Stimulated activated memory B cell treated with anti-CD40 and anti-IgM and Interleukin-4, amounts not matched to agents 10 μg/mL and 1 μg/mL and 100 μg/mL, for 72 hours (primary cell): ENCODE data around the gene ACSL1.
A peak's percentile ranks its signal among the peaks of the same experiment; 100 is the strongest.

Experiments used
- ATAC-seq: fragments of 150-1000 bp; cut with Tn5 transposase; 2 replicates; pipeline ENCODE4 v1.10.0; 2021
- H3K27ac Mint-ChIP-seq: one replicate; pipeline ENCODE4 v1.8.0; 2022; ENCODE audit warnings: mild to moderate bottlenecking, mixed read lengths
- H3K27me3 Mint-ChIP-seq: one replicate; pipeline ENCODE4 v1.8.0; 2022; ENCODE audit warnings: mixed read lengths
- H3K36me3 Mint-ChIP-seq: one replicate; pipeline ENCODE4 v1.8.0; 2022; ENCODE audit warnings: mixed read lengths
- H3K4me1 Mint-ChIP-seq: one replicate; pipeline ENCODE4 v1.8.0; 2022; ENCODE audit warnings: mixed read lengths
- H3K4me3 Mint-ChIP-seq: one replicate; pipeline ENCODE4 v1.8.0; 2022; ENCODE audit warnings: mild to moderate bottlenecking, moderate library complexity, mixed read lengths
- H3K9me3 Mint-ChIP-seq: one replicate; pipeline ENCODE4 v1.8.0; 2022; ENCODE audit warnings: mixed read lengths

ACSL1 gene

GRCh38 chr4:184807797-184808712 lies 17.7 kb downstream of the ACSL1 start:
- H3K27ac Mint-ChIP-seq, result peak overlapping the region; percentile 23
- H3K9me3 Mint-ChIP-seq, result no peaks in the 10 kb centered on the region
- H3K4me3 Mint-ChIP-seq, result no peak overlapping the region
- peaks cover 70% of the 10 kb centered on the region for H3K4me1 Mint-ChIP-seq
- H3K27me3 Mint-ChIP-seq, result no peaks in the 10 kb centered on the region
- no peak for ATAC-seq
- peaks cover 22% of the 10 kb centered on the region for H3K36me3 Mint-ChIP-seq

GRCh38 chr4:184807256-184807655 lies 18.5 kb downstream of the ACSL1 start:
- Mint-ChIP-seq H3K9me3 (no peaks in the 10 kb centered on the region), H3K36me3 (peaks cover 23% of the 10 kb centered on the region), H3K4me1 (peaks cover 70% of the 10 kb centered on the region), H3K4me3 (no peak overlapping the region), H3K27ac (no peak overlapping the region), H3K27me3 (no peaks in the 10 kb centered on the region)
- ATAC-seq, result no peak

- Mint-ChIP-seq H3K9me3 (no peaks in the 10 kb centered on the region), H3K27me3 (no peaks in the 10 kb centered on the region), H3K4me1 (peaks cover 66% of the 10 kb centered on the region), H3K4me3 (no peak overlapping the region), H3K27ac (peak overlapping the region; percentile 75), H3K36me3 (peaks cover 24% of the 10 kb centered on the region)
- no peak for ATAC-seq
These were observed 19.1 kb downstream of the ACSL1 start for GRCh38 chr4:184806711-184807110.

- Mint-ChIP-seq H3K4me1 (peaks cover 66% of the 10 kb centered on the region), H3K36me3 (peaks cover 24% of the 10 kb centered on the region), H3K27ac (peak overlapping the region; percentile 75)
These were observed 19.6 kb downstream of the ACSL1 start for GRCh38 chr4:184806229-184806550.

GRCh38 chr4:184805462-184806228 lies 20.1 kb downstream of the ACSL1 start:
- Mint-ChIP-seq H3K27ac (peak overlapping the region; percentile 75), H3K4me3 (peak overlapping the region; percentile 24), H3K36me3 (peaks cover 22% of the 10 kb centered on the region)

More at GRCh38 chr4:184806229-184806550, 19.6 kb downstream of the ACSL1 start:
- Mint-ChIP-seq H3K27me3 (no peaks in the 10 kb centered on the region), H3K4me3 (no peak overlapping the region), H3K9me3 (no peaks in the 10 kb centered on the region)
- no peak for ATAC-seq

GRCh38 chr4:184804621-184805020 lies 21.1 kb downstream of the ACSL1 start:
- H3K4me3 Mint-ChIP-seq, result no peak overlapping the region
- H3K4me1 Mint-ChIP-seq, result peaks cover 55% of the 10 kb centered on the region
- ATAC-seq, result no peak
- no peak overlapping the region for H3K27ac Mint-ChIP-seq
- H3K36me3 Mint-ChIP-seq, result peaks cover 23% of the 10 kb centered on the region
- H3K27me3 Mint-ChIP-seq, result no peaks in the 10 kb centered on the region
- no peaks in the 10 kb centered on the region for H3K9me3 Mint-ChIP-seq

More at GRCh38 chr4:184805462-184806228, 20.1 kb downstream of the ACSL1 start:
- Mint-ChIP-seq H3K27me3 (no peaks in the 10 kb centered on the region), H3K9me3 (no peaks in the 10 kb centered on the region), H3K4me1 (peaks cover 63% of the 10 kb centered on the region)
- peak; percentile 94 for ATAC-seq

- no peaks in the 10 kb centered on the region for H3K27me3 Mint-ChIP-seq
- H3K4me3 Mint-ChIP-seq, result no peak overlapping the region
- no peak overlapping the region for H3K27ac Mint-ChIP-seq
- no peak for ATAC-seq
- H3K9me3 Mint-ChIP-seq, result no peaks in the 10 kb centered on the region
- peaks cover 31% of the 10 kb centered on the region for H3K36me3 Mint-ChIP-seq
- H3K4me1 Mint-ChIP-seq, result peaks cover 55% of the 10 kb centered on the region
These were observed 21.9 kb downstream of the ACSL1 start for GRCh38 chr4:184803874-184804273.

- H3K4me3 Mint-ChIP-seq, result no peak overlapping the region
- H3K27me3 Mint-ChIP-seq, result no peaks in the 10 kb centered on the region
- ATAC-seq, result no peak
- H3K36me3 Mint-ChIP-seq, result peaks cover 38% of the 10 kb centered on the region
- no peak overlapping the region for H3K27ac Mint-ChIP-seq
- H3K9me3 Mint-ChIP-seq, result no peaks in the 10 kb centered on the region
- peaks cover 48% of the 10 kb centered on the region for H3K4me1 Mint-ChIP-seq
These were observed 22.6 kb downstream of the ACSL1 start for GRCh38 chr4:184803133-184803532.

- Mint-ChIP-seq H3K36me3 (peaks cover 43% of the 10 kb centered on the region), H3K27me3 (no peaks in the 10 kb centered on the region), H3K27ac (no peak overlapping the region), H3K9me3 (no peaks in the 10 kb centered on the region), H3K4me1 (peaks cover 43% of the 10 kb centered on the region), H3K4me3 (no peak overlapping the region)
- no peak for ATAC-seq
These were observed 23.1 kb downstream of the ACSL1 start for GRCh38 chr4:184802697-184803015.

GRCh38 chr4:184801781-184802696 lies 23.7 kb downstream of the ACSL1 start:
- Mint-ChIP-seq H3K4me1 (peaks cover 40% of the 10 kb centered on the region), H3K27ac (no peak overlapping the region), H3K4me3 (no peak overlapping the region), H3K36me3 (peaks cover 49% of the 10 kb centered on the region), H3K9me3 (no peaks in the 10 kb centered on the region), H3K27me3 (no peaks in the 10 kb centered on the region)
- no peak for ATAC-seq

GRCh38 chr4:184798504-184798903 lies 27.3 kb downstream of the ACSL1 start:
- Mint-ChIP-seq H3K36me3 (peaks cover 85% of the 10 kb centered on the region), H3K27me3 (no peaks in the 10 kb centered on the region), H3K4me3 (no peak overlapping the region), H3K9me3 (no peaks in the 10 kb centered on the region), H3K4me1 (peaks cover 40% of the 10 kb centered on the region), H3K27ac (no peak overlapping the region)
- no peak for ATAC-seq

- H3K27me3 Mint-ChIP-seq, result no peaks in the 10 kb centered on the region
- no peak for ATAC-seq
- H3K36me3 Mint-ChIP-seq, result peaks cover 77% of the 10 kb centered on the region
- no peak overlapping the region for H3K27ac Mint-ChIP-seq
- H3K4me1 Mint-ChIP-seq, result peaks cover 39% of the 10 kb centered on the region
- H3K4me3 Mint-ChIP-seq, result no peak overlapping the region
- no peaks in the 10 kb centered on the region for H3K9me3 Mint-ChIP-seq
These were observed 28.9 kb downstream of the ACSL1 start for GRCh38 chr4:184796906-184797305.

- peaks cover 77% of the 10 kb centered on the region for H3K36me3 Mint-ChIP-seq
- no peak overlapping the region for H3K27ac Mint-ChIP-seq
- H3K9me3 Mint-ChIP-seq, result no peaks in the 10 kb centered on the region
- H3K4me1 Mint-ChIP-seq, result peaks cover 54% of the 10 kb centered on the region
- no peaks in the 10 kb centered on the region for H3K27me3 Mint-ChIP-seq
- no peak overlapping the region for H3K4me3 Mint-ChIP-seq
- ATAC-seq, result no peak
These were observed 30.4 kb downstream of the ACSL1 start for GRCh38 chr4:184795214-184795844.

GRCh38 chr4:184794470-184794869 lies 31.3 kb downstream of the ACSL1 start:
- ATAC-seq, result no peak
- H3K27ac Mint-ChIP-seq, result no peak overlapping the region
- H3K27me3 Mint-ChIP-seq, result no peaks in the 10 kb centered on the region
- H3K36me3 Mint-ChIP-seq, result peaks cover 79% of the 10 kb centered on the region
- peaks cover 55% of the 10 kb centered on the region for H3K4me1 Mint-ChIP-seq
- H3K4me3 Mint-ChIP-seq, result no peak overlapping the region
- no peaks in the 10 kb centered on the region for H3K9me3 Mint-ChIP-seq
